ENCODE results near the gene RBM43.

Gene RBM43

DNA sequence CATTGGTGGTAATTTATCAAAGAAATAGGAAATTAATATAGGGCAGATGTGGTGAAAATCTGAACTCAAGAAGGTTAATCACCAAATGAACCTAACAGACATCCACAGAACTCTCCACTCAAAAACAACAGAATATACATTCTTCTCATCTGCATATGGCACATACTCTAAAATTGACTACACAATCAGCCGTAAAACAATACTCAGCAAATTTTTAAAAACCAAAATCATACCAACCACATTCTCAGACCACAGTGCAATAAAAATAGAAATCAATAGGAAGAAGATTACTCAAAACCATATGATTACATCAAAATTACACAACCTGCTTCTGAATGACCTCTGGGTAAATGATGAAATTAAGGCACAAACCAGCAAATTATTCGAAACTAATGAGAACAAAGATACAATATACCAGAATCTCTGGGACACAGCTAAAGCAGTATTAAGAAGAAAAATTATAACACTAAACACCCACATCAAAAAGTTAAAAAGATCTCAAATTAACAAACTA lies 31.0 kb downstream of the RBM43 start:
- ChIA-PET POLR2A (no interaction called here), CTCF (no interaction called here)
- TF ChIP-seq BHLHE40 (IDR thresholded peaks at IDR 0.05; ENCODE audit: borderline replicate concordance), result no peak
- TF ChIP-seq, protein P1, sequence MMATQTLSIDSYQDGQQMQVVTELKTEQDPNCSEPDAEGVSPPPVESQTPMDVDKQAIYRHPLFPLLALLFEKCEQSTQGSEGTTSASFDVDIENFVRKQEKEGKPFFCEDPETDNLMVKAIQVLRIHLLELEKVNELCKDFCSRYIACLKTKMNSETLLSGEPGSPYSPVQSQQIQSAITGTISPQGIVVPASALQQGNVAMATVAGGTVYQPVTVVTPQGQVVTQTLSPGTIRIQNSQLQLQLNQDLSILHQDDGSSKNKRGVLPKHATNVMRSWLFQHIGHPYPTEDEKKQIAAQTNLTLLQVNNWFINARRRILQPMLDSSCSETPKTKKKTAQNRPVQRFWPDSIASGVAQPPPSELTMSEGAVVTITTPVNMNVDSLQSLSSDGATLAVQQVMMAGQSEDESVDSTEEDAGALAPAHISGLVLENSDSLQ (IDR thresholded peaks at IDR 0.05), result no peak
- no peak for TF ChIP-seq ELF4 (IDR thresholded peaks at IDR 0.05)
- no peak for TF ChIP-seq SP1 (IDR thresholded peaks at IDR 0.05)
- DNase-seq (ENCODE audit: extremely low spot score), result no peak

DNA sequence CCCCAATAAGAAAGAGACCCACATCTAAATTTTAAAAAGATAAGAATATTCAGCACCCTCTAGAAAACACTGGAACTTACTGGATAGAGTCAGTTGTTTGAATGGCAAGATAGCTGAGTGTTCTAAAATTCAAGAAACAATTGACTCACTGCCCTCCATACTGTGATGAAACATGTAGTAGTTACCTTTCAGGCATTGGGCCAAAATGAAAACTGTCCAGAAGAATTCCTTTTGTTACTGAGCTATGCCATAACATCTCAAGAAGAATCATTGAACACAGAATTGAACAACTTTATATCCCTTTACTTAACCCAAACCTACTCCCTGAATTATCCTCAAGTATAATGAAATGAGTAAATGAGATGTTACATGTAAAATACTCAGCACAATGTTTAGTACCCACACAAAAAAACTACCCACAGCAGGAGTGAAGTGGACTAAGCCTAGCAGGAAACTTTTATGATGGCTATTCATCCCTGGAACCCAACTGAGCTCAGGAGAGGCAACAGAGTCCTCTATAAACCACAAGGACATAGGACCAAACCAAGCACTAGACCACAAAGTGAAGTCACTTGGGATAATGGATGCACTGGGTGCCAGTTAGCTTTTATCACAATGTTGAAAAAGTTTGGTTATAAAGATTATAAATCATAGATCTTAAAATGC lies 32.7 kb downstream of the RBM43 start:
- CTCF ChIA-PET, result interaction anchor here (1.0 kb wide), 1 partner anchor 10 kb away, joined by 8 read pairs; no protein-coding TSS in a partner anchor
- no peak for DNase-seq (ENCODE audit: extremely low spot score)
- POLR2A ChIA-PET, result no interaction called here
- TF ChIP-seq CTBP1 (IDR thresholded peaks at IDR 0.05; ENCODE audit: borderline replicate concordance) (no peak), ZNF384 (IDR thresholded peaks at IDR 0.05) (no peak), ELF4 (IDR thresholded peaks at IDR 0.05) (no peak), SUZ12 (IDR thresholded peaks at IDR 0.05) (no peak), TARDBP (IDR thresholded peaks at IDR 0.05) (no peak), BHLHE40 (IDR thresholded peaks at IDR 0.05; ENCODE audit: borderline replicate concordance) (no peak), FOXA1 (IDR thresholded peaks at IDR 0.05) (no peak), ARNT (IDR thresholded peaks at IDR 0.05) (no peak), SP1 (IDR thresholded peaks at IDR 0.05) (no peak), NFRKB (IDR thresholded peaks at IDR 0.05) (no peak)
- TF ChIP-seq, protein P1 (IDR thresholded peaks at IDR 0.05), result no peak

- POLR2A ChIA-PET, result no interaction called here
- CTCF ChIA-PET, result no interaction called here
- DNase-seq (ENCODE audit: extremely low spot score), result no peak
- TF ChIP-seq CTBP1 (IDR thresholded peaks at IDR 0.05; ENCODE audit: borderline replicate concordance), result no peak
- no peak for TF ChIP-seq L3MBTL2 (conservative IDR thresholded peaks at IDR 0.05)
- no peak for TF ChIP-seq ZNF384 (IDR thresholded peaks at IDR 0.05)
- TF ChIP-seq, protein P1 (IDR thresholded peaks at IDR 0.05), result no peak
- no peak for TF ChIP-seq ELF4 (IDR thresholded peaks at IDR 0.05)
- no peak for TF ChIP-seq BHLHE40 (IDR thresholded peaks at IDR 0.05; ENCODE audit: borderline replicate concordance)
- TF ChIP-seq LEF1 (IDR thresholded peaks at IDR 0.05; ENCODE audit: borderline replicate concordance), result no peak
- TF ChIP-seq SUZ12 (IDR thresholded peaks at IDR 0.05), result no peak
- no peak for TF ChIP-seq TARDBP (IDR thresholded peaks at IDR 0.05)
- no peak for TF ChIP-seq FOXK2 (IDR thresholded peaks at IDR 0.05)
- TF ChIP-seq HDGF (IDR thresholded peaks at IDR 0.05; ENCODE audit: borderline replicate concordance), result no peak
- TF ChIP-seq SP1 (IDR thresholded peaks at IDR 0.05), result no peak
- no peak for TF ChIP-seq ARNT (IDR thresholded peaks at IDR 0.05)
- TF ChIP-seq FOXM1 (IDR thresholded peaks at IDR 0.05; ENCODE audit: borderline replicate concordance), result no peak
Measured at GRCh38 chr2:151217343-151217742, 44.3 kb downstream of the RBM43 start.

DNA sequence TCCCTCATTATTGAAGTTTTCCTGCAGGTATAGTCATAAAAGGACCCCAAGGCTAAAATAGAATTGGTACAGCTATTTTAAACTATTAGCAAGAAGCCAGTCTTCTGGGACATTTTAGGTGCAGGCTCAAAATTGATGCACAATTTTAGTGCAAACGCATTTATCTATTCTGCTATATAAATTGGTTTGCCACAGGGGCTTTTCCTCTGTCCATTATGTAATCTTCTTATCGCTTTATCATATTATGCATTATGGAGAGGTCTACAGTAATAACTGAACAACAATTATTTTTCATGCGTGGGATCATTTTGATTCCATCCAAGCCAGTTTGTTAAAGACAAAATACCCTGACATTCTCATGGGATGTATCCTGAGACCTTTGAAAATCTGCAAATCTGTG lies 54.6 kb downstream of the RBM43 start:
- POLR2A ChIA-PET, result no interaction called here
- CTCF ChIA-PET, result no interaction called here
- no peak for DNase-seq (ENCODE audit: extremely low spot score)
- TF ChIP-seq, protein P1 (IDR thresholded peaks at IDR 0.05), result no peak
- TF ChIP-seq CTBP1 (IDR thresholded peaks at IDR 0.05; ENCODE audit: borderline replicate concordance) (no peak), L3MBTL2 (conservative IDR thresholded peaks at IDR 0.05) (no peak), FOXM1 (IDR thresholded peaks at IDR 0.05; ENCODE audit: borderline replicate concordance) (no peak), SP1 (IDR thresholded peaks at IDR 0.05) (no peak), FOXK2 (IDR thresholded peaks at IDR 0.05) (no peak), NFRKB (IDR thresholded peaks at IDR 0.05) (no peak), LEF1 (IDR thresholded peaks at IDR 0.05; ENCODE audit: borderline replicate concordance) (no peak), BHLHE40 (IDR thresholded peaks at IDR 0.05; ENCODE audit: borderline replicate concordance) (no peak), FOXA1 (IDR thresholded peaks at IDR 0.05) (no peak), SUZ12 (IDR thresholded peaks at IDR 0.05) (no peak), HDGF (IDR thresholded peaks at IDR 0.05; ENCODE audit: borderline replicate concordance) (no peak), ELF4 (IDR thresholded peaks at IDR 0.05) (no peak), TARDBP (IDR thresholded peaks at IDR 0.05) (no peak), ARNT (IDR thresholded peaks at IDR 0.05) (no peak), ZNF384 (IDR thresholded peaks at IDR 0.05) (no peak)

GRCh38 chr2:151206446-151206968 lies 55.2 kb downstream of the RBM43 start:
- no peak for DNase-seq (ENCODE audit: extremely low spot score)
- TF ChIP-seq ARNT (IDR thresholded peaks at IDR 0.05), result no peak
- TF ChIP-seq ZNF384 (IDR thresholded peaks at IDR 0.05), result no peak
- no peak for TF ChIP-seq FOXM1 (IDR thresholded peaks at IDR 0.05; ENCODE audit: borderline replicate concordance)
- no peak for TF ChIP-seq FOXA1 (IDR thresholded peaks at IDR 0.05)
- no peak for TF ChIP-seq BHLHE40 (IDR thresholded peaks at IDR 0.05; ENCODE audit: borderline replicate concordance)
- TF ChIP-seq L3MBTL2 (conservative IDR thresholded peaks at IDR 0.05), result no peak
- POLR2A ChIA-PET, result no interaction called here
- CTCF ChIA-PET, result no interaction called here

- no peak for TF ChIP-seq TARDBP (IDR thresholded peaks at IDR 0.05)
- no peak for TF ChIP-seq BHLHE40 (IDR thresholded peaks at IDR 0.05; ENCODE audit: borderline replicate concordance)
- no peak for TF ChIP-seq ELF4 (IDR thresholded peaks at IDR 0.05)
- no peak for TF ChIP-seq SUZ12 (IDR thresholded peaks at IDR 0.05)
- TF ChIP-seq LEF1 (IDR thresholded peaks at IDR 0.05; ENCODE audit: borderline replicate concordance), result no peak
- no peak for TF ChIP-seq NFRKB (IDR thresholded peaks at IDR 0.05)
- TF ChIP-seq FOXK2 (IDR thresholded peaks at IDR 0.05), result no peak
- no peak for TF ChIP-seq ARNT (IDR thresholded peaks at IDR 0.05)
- TF ChIP-seq SP1 (IDR thresholded peaks at IDR 0.05), result no peak
- no peak for TF ChIP-seq CTBP1 (IDR thresholded peaks at IDR 0.05; ENCODE audit: borderline replicate concordance)
- TF ChIP-seq, protein P1 (IDR thresholded peaks at IDR 0.05), result no peak
- CTCF ChIA-PET, result no interaction called here
- no peak for DNase-seq (ENCODE audit: extremely low spot score)
- POLR2A ChIA-PET, result no interaction called here
Measured at GRCh38 chr2:151205571-151205970, 56.1 kb downstream of the RBM43 start.

Measured in HEK293T (cell line).